Keratinocyte (primary cell): Measurements from ENCODE around the gene FBRS. TPM values are rescaled to one million over a fixed set of nuclear protein-coding genes. Genes with fewer than 3 reads are reported as not detected.

Experiments used
- DNase-seq: peaks from one replicate; pipeline ENCODE4 v3.0.0-alpha.2; 2011; ENCODE audit warnings: low read depth, missing footprints, low spot score
- FAIRE-seq: peaks from 2 replicates; lab custom pipeline; 2011; peaks lifted over from hg19 to GRCh38; lab: Jason Lieb, UNC
- H2AFZ ChIP-seq: 2 replicates; pipeline ENCODE4 v1.6.0; 2012; ENCODE audit warnings: low read length, control low read depth, inconsistent platforms; ENCODE audit not compliant: control insufficient read depth
- H3K27ac ChIP-seq: 2 replicates; pipeline ENCODE4 v1.5.1; 2011; ENCODE audit warnings: low read length; ENCODE audit not compliant: control insufficient read depth, insufficient read depth
- H3K27me3 ChIP-seq: 3 replicates; pipeline ENCODE4 v1.6.0; 2011; ENCODE audit warnings: low read length; ENCODE audit not compliant: control insufficient read depth, insufficient read depth; ENCODE audit errors: extremely low read depth
- H3K36me3 ChIP-seq, 2 experiments: 2 replicates in 1 of 2; 3 replicates in 1 of 2; pipeline ENCODE4 v1.5.1; 2011; ENCODE audit warnings: low read length in 2 of 2, mild to moderate bottlenecking in 1 of 2; ENCODE audit not compliant: control insufficient read depth in 2 of 2, insufficient read depth in 2 of 2; ENCODE audit errors: extremely low read depth in 1 of 2
- H3K4me1 ChIP-seq: 3 replicates; pipeline ENCODE4 v1.5.1; 2011; ENCODE audit warnings: low read length; ENCODE audit not compliant: control insufficient read depth, insufficient read depth; ENCODE audit errors: extremely low read depth
- H3K4me2 ChIP-seq: 3 replicates; pipeline ENCODE4 v1.6.0; 2011; ENCODE audit warnings: low read depth, low read length; ENCODE audit not compliant: control insufficient read depth, insufficient read depth; ENCODE audit errors: extremely low read depth
- H3K4me3 ChIP-seq, 3 experiments: fragments of 200-600 bp in 1 of 3; sonication (generic) in 1 of 3; 2 replicates in 2 of 3; 3 replicates in 1 of 3; pipeline ENCODE4 v1.5.1; 2011 to 2016; ENCODE audit warnings: low read length in 3 of 3, mild to moderate bottlenecking in 3 of 3, control low read depth in 2 of 3, inconsistent platforms in 1 of 3, low read depth in 1 of 3, mixed read lengths in 1 of 3, mixed run types in 1 of 3, moderate library complexity in 1 of 3; ENCODE audit not compliant: control insufficient read depth in 2 of 3, insufficient read depth in 2 of 3; ENCODE audit errors: extremely low read depth in 1 of 3
- H3K79me2 ChIP-seq: 2 replicates; pipeline ENCODE4 v1.6.0; 2012; ENCODE audit warnings: low read length; ENCODE audit not compliant: control insufficient read depth, insufficient read depth
- H3K9ac ChIP-seq: 3 replicates; pipeline ENCODE4 v1.6.0; 2011; ENCODE audit warnings: low read length; ENCODE audit not compliant: control insufficient read depth, insufficient read depth; ENCODE audit errors: extremely low read depth
- H3K9me1 ChIP-seq: 3 replicates; pipeline ENCODE4 v1.6.0; 2011; ENCODE audit warnings: low read length; ENCODE audit not compliant: control insufficient read depth, insufficient read depth; ENCODE audit errors: extremely low read depth
- H3K9me3 ChIP-seq: 2 replicates; pipeline ENCODE4 v1.5.1; 2012; ENCODE audit warnings: low read depth, low read length; ENCODE audit not compliant: control insufficient read depth
- H4K20me1 ChIP-seq: 3 replicates; pipeline ENCODE4 v1.6.0; 2011; ENCODE audit warnings: low read length; ENCODE audit not compliant: control insufficient read depth, insufficient read depth; ENCODE audit errors: extremely low read depth
- CTCF ChIP-seq, 3 experiments: IDR thresholded peaks in 1 of 3; conservative IDR thresholded peaks in 1 of 3; optimal IDR thresholded peaks in 1 of 3; 2 replicates in 2 of 3; 3 replicates in 1 of 3; pipeline versions ENCODE3 to v1.5.1; 2011; ENCODE audit warnings: low read length in 3 of 3, mild to moderate bottlenecking in 3 of 3, moderate library complexity in 2 of 3, control low read depth in 1 of 3, inconsistent platforms in 1 of 3; ENCODE audit not compliant: insufficient read depth in 2 of 3; ENCODE audit errors: extremely low read depth in 1 of 3
- EZH2 ChIP-seq: IDR thresholded peaks from one replicate; pipeline ENCODE4 v1.6.1; 2012; ENCODE audit warnings: inconsistent platforms, mild to moderate bottlenecking, low read length, moderate library complexity
- dilution Hi-C: fragments of 300-500 bp; cut with MboI; formaldehyde crosslinking; loops from one replicate; pipeline ENCODE4 v1.7.0; 2020; ENCODE audit warnings: low sequenced_read_pairs; ENCODE audit not compliant: extremely low pct_ligation_motif_present
- polyA plus RNA-seq, 5 experiments: library from polyadenylated mRNA; depleted of rRNA in 3 of 5; stranded (reverse) in 3 of 5; stranded (forward) in 1 of 5; unstranded in 1 of 5; fragments of >200 nt; gene quantifications; 1 replicate in 1 of 5; 2 replicates in 3 of 5; 3 replicates in 1 of 5; pipeline versions ENCODE4 v1.2.1 to v1.2.3, GENCODE V29; 2011 to 2012; ENCODE audit warnings: missing spikeins in 2 of 5, low read depth in 1 of 5, low replicate concordance in 1 of 5

Gene FBRS
- polyA plus RNA-seq, 1 donor (not counting 4 experiments of a cell fraction or from before 2014, with no cell fraction given), result 5.1 TPM

DNA sequence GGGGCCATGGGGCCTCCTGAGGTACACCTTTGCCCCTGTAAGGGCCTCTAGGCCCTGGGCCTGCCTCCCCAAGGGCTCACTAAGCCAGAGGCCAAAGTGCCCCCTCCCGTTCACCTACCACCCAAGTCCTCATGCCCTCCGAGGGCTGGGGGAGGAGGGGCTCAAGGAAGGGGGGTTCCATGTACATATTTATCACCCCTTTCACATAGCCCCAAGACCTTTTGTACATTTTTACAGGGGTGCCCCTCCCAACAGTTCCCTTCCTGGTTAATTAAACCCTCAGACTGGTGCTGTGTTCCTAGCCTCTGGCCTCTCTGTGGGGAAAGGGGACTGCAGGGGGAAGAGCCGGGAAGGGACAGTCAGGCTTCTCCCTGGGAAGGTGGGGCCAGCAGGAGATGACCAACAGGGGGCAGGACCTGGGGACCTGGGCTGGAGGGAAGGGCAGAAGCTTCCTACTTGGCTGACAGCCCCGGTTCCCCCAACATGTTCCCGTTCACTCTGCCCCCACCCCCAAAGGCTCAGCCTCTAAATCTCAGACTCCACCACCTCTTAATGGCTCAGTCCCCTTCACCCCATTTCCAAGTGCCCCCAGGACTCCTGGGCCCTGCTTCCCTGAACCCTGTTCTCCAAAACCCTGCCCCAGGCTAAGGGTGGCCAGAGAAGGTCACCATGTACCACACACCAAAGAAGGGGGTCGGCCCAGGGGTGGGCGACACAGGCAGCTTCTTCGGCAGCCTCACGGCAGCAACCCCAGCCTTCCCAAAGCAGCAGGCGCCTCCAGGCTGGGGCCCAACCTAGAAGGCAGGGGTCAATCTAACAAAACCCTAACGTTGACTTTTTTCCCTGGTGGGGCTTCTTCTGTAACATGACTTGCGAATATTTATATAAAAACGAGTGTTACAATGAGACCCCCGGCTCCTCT is 11.9 kb downstream of the FBRS start:
- TF ChIP-seq CTCF (optimal IDR thresholded peaks at IDR 0.05 in 1 of 3, IDR thresholded peaks at IDR 0.05 in 1 of 3, conservative IDR thresholded peaks at IDR 0.05 in 1 of 3; ENCODE audit: extremely low read depth in 1 of 3, insufficient read depth in 2 of 3, low read length in 3 of 3) (no peak), EZH2 (no peak)
- Histone ChIP-seq H3K4me3 (no peak overlapping the region), H4K20me1 (no peaks in the 10 kb centered on the region), H3K4me2 (no peak overlapping the region), H2AFZ (no peak overlapping the region), H3K27ac (no peak overlapping the region), H3K9ac (no peak overlapping the region), H3K36me3 (peaks cover 23 to 34% of the 10 kb centered on the region in 2 experiments), H3K4me1 (no peaks in the 10 kb centered on the region), H3K27me3 (no peaks in the 10 kb centered on the region), H3K79me2 (peaks cover 4% of the 10 kb centered on the region), H3K9me3 (no peaks in the 10 kb centered on the region), H3K9me1 (no peaks in the 10 kb centered on the region)
- dilution Hi-C loops, result no loop called here
- no peak for DNase-seq
- no peak for FAIRE-seq

GRCh38 chr16:30675143-30675542 is 16.9 kb downstream of the FBRS start:
- FAIRE-seq, result no peak
- no peak overlapping the region for H2AFZ ChIP-seq
- no peak overlapping the region for H3K9ac ChIP-seq
- no peak for DNase-seq
- no peak overlapping the region for H3K27ac ChIP-seq
- dilution Hi-C loops, result no loop called here
- peaks cover 0 to 4% of the 10 kb centered on the region in 2 experiments for H3K36me3 ChIP-seq
- no peak overlapping the region for H3K4me2 ChIP-seq
- no peaks in the 10 kb centered on the region for H3K9me1 ChIP-seq
- TF ChIP-seq EZH2, result no peak
- no peak for TF ChIP-seq CTCF (optimal IDR thresholded peaks at IDR 0.05 in 1 of 3, IDR thresholded peaks at IDR 0.05 in 1 of 3, conservative IDR thresholded peaks at IDR 0.05 in 1 of 3; ENCODE audit: extremely low read depth in 1 of 3, insufficient read depth in 2 of 3, low read length in 3 of 3)
- H3K9me3 ChIP-seq, result no peaks in the 10 kb centered on the region
- no peaks in the 10 kb centered on the region for H3K79me2 ChIP-seq
- no peaks in the 10 kb centered on the region for H3K4me1 ChIP-seq
- no peak overlapping the region for H3K4me3 ChIP-seq
- no peaks in the 10 kb centered on the region for H3K27me3 ChIP-seq
- no peaks in the 10 kb centered on the region for H4K20me1 ChIP-seq
